K562 (cell line): ENCODE data around the gene ARHGEF12. TPM values are rescaled to one million over a fixed set of nuclear protein-coding genes. Genes with fewer than 3 reads are reported as not detected.

Source experiments
- ARID1B ChIP-seq: fragments of 450-650 bp; IDR thresholded peaks from 2 replicates; pipeline ENCODE4 v1.6.1; 2016; ENCODE audit warnings: antibody characterized with exemption, mild to moderate bottlenecking, inconsistent platforms
- BCOR ChIP-seq: fragments of 450-650 bp; IDR thresholded peaks from 2 replicates; pipeline ENCODE4 v1.6.1; 2016
- BHLHE40 ChIP-seq: IDR thresholded peaks from 2 replicates; pipeline ENCODE4 v1.6.1; 2011; ENCODE audit warnings: low read length, improper control_type of control experiment
- CCNT2 ChIP-seq: IDR thresholded peaks from 2 replicates; pipeline ENCODE4 v1.6.1; 2011; ENCODE audit warnings: borderline replicate concordance, low read depth, mild to moderate bottlenecking, moderate library complexity, mixed read lengths, low read length; ENCODE audit not compliant: insufficient read length; ENCODE audit errors: extremely low read depth
- ELK3 ChIP-seq: fragments of 450-650 bp; formaldehyde crosslinking; IDR thresholded peaks from 2 replicates; pipeline ENCODE4 v1.4.0; 2020; ENCODE audit warnings: mild to moderate bottlenecking
- IRF9 ChIP-seq: fragments of 450-650 bp; IDR thresholded peaks from 2 replicates; pipeline ENCODE4 v1.6.1; 2016; ENCODE audit warnings: missing biosample characterization, missing genetic modification characterization
- LEF1 ChIP-seq: fragments of 450-650 bp; IDR thresholded peaks from 2 replicates; pipeline ENCODE4 v1.6.1; 2016; ENCODE audit warnings: mild to moderate bottlenecking
- MTA3 ChIP-seq: fragments of 450-650 bp; formaldehyde crosslinking; IDR thresholded peaks from 2 replicates; pipeline ENCODE4 v1.6.1; 2017; ENCODE audit warnings: mild to moderate bottlenecking, borderline replicate concordance
- NCOR1 ChIP-seq: fragments of 450-650 bp; IDR thresholded peaks from 2 replicates; pipeline ENCODE4 v1.6.1; 2016; ENCODE audit warnings: mild to moderate bottlenecking, moderate library complexity
- OTX1 ChIP-seq: fragments of 450-650 bp; formaldehyde crosslinking; IDR thresholded peaks from 2 replicates; pipeline ENCODE4 v1.4.0; 2022; ENCODE audit warnings: mild to moderate bottlenecking
- PML ChIP-seq: IDR thresholded peaks from 2 replicates; pipeline ENCODE4 v1.6.1; 2012; ENCODE audit warnings: low read length, inconsistent platforms
- PTRF ChIP-seq: fragments of 450-650 bp; IDR thresholded peaks from 2 replicates; pipeline ENCODE4 v1.6.1; 2016; ENCODE audit warnings: mild to moderate bottlenecking, missing genetic modification characterization, missing compliant biosample characterization
- RBM25 ChIP-seq: fragments of 200-400 bp; formaldehyde crosslinking; IDR thresholded peaks from 2 replicates; pipeline ENCODE4 v1.6.1; 2018; ENCODE audit warnings: low read length, low read depth, moderate library complexity; ENCODE audit not compliant: severe bottlenecking
- RCOR1 ChIP-seq, 2 experiments: IDR thresholded peaks; 2 replicates each; pipeline ENCODE4 v1.6.1; 2012; ENCODE audit warnings: low read depth in 2 of 2, low read length in 2 of 2, borderline replicate concordance in 1 of 2, improper control_type of control experiment in 1 of 2
- SMARCA5 ChIP-seq: fragments of 450-650 bp; IDR thresholded peaks from 2 replicates; pipeline ENCODE4 v1.6.1; 2016
- SMARCE1 ChIP-seq: fragments of 450-650 bp; IDR thresholded peaks from 2 replicates; pipeline ENCODE4 v1.7.1; 2016; ENCODE audit warnings: mild to moderate bottlenecking
- SNAPC5 ChIP-seq: fragments of 250-450 bp; sonication (Bioruptor Pico); IDR thresholded peaks from 2 replicates; pipeline ENCODE4 v1.8.0; 2021; ENCODE audit warnings: moderate library complexity, mild to moderate bottlenecking, inconsistent platforms
- SPI1 ChIP-seq: IDR thresholded peaks from 2 replicates; pipeline ENCODE4 v1.6.1; 2011; ENCODE audit warnings: low read depth, low read length, control low read depth, borderline replicate concordance
- TAF15 ChIP-seq: fragments of 200-400 bp; formaldehyde crosslinking; IDR thresholded peaks from 2 replicates; pipeline ENCODE4 v1.6.1; 2017; ENCODE audit warnings: mild to moderate bottlenecking, low read depth, low read length, moderate library complexity
- TSC22D4 ChIP-seq: fragments of 450-650 bp; IDR thresholded peaks from 2 replicates; pipeline ENCODE4 v1.6.1; 2016; ENCODE audit warnings: missing genetic modification characterization, missing biosample characterization, control low read depth
- U2AF1 ChIP-seq: fragments of 200-400 bp; formaldehyde crosslinking; optimal IDR thresholded peaks from 2 replicates; pipeline ENCODE3; 2017; ENCODE audit warnings: mild to moderate bottlenecking, low read depth, low read length, moderate library complexity
- USF1 ChIP-seq: sonication (generic); formaldehyde crosslinking; IDR thresholded peaks from 2 replicates; pipeline ENCODE4 v1.9.0; 2022; ENCODE audit warnings: mild to moderate bottlenecking, missing genetic modification reagents
- ZNF197 ChIP-seq: fragments of 200-800 bp; sonication (Bioruptor generic); IDR thresholded peaks from 2 replicates; pipeline ENCODE4 v1.6.1; 2016; ENCODE audit warnings: low read depth, missing genetic modification characterization, missing compliant biosample characterization
- polyA plus RNA-seq, 8 experiments: library from polyadenylated mRNA; depleted of rRNA in 4 of 8; stranded (reverse) in 5 of 8; unstranded in 3 of 8; fragments of >200 nt; fragmentation: Nextera tagmentation in 2 of 8; fragmentation: Illumina TruSeq in 1 of 8; extraction: Ambion mirVana in 2 of 8; extraction: Trizol in 1 of 8; gene quantifications; 2 replicates each; pipeline versions ENCODE4 v1.2.1 to v1.2.3, GENCODE V29; 2011 to 2014; ENCODE audit warnings: inconsistent platforms in 1 of 8, missing spikeins in 1 of 8
- total RNA-seq, 7 experiments: library from RNA; depleted of rRNA in 6 of 7; stranded (reverse); fragments of >200 nt in 6 of 7; fragmentation: Illumina TruSeq in 2 of 7; extraction: Trizol in 2 of 7; gene quantifications; 2 replicates each; pipeline versions ENCODE4 v1.2.1 to v1.2.3, GENCODE V29; 2011 to 2021; ENCODE audit warnings: low replicate concordance in 1 of 7
- TF ChIP-seq, protein P1 (sequence below): IDR thresholded peaks from 3 replicates; pipeline ENCODE4 v1.6.1; 2011; ENCODE audit warnings: borderline replicate concordance, mild to moderate bottlenecking; ENCODE audit not compliant: insufficient read length, insufficient read depth

The ARHGEF12 gene
- total and polyA plus RNA-seq, 9 of the 15 experiments (the other 6 are each of a cell fraction or from before 2014, with no cell fraction given), result 3.5 to 51.7 (median 29.5) TPM

- TF ChIP-seq U2AF1 (no peak), ZNF197 (CRISPR knock-in tag) (no peak), OTX1 (CRISPR knock-in tag) (no peak), SNAPC5 (CRISPR knock-in tag) (no peak), LEF1 (peak; percentile 51; the same call in 1 of the 2 replicates), TAF15 (no peak), BCOR (0 out of 2 replicates have a peak, but pooled peaks have one; percentile 21), NCOR1 (peak; percentile 68), PTRF (no peak), USF1 (CRISPR knock-in tag) (no peak), CCNT2 (no peak), SMARCE1 (peak; percentile 91; the same call in 1 of the 2 replicates), ARID1B (peak; percentile 81), IRF9 (tag) (no peak), RCOR1 (IDR thresholded peaks at IDR 0.05; ENCODE audit: borderline replicate concordance in 1 of 2, low read depth in 2 of 2, low read length in 2 of 2) (peak in 1 of 2 experiments; percentile 98; a peak in 2 of 4 replicates), BHLHE40 (no peak), SMARCA5 (no peak), PML (no peak), RBM25 (no peak), MTA3 (no peak), SPI1 (peak; percentile 97), ELK3 (no peak), TSC22D4 (tag) (no peak)
- TF ChIP-seq, protein P1, sequence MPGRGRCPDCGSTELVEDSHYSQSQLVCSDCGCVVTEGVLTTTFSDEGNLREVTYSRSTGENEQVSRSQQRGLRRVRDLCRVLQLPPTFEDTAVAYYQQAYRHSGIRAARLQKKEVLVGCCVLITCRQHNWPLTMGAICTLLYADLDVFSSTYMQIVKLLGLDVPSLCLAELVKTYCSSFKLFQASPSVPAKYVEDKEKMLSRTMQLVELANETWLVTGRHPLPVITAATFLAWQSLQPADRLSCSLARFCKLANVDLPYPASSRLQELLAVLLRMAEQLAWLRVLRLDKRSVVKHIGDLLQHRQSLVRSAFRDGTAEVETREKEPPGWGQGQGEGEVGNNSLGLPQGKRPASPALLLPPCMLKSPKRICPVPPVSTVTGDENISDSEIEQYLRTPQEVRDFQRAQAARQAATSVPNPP, result no peak
Measured at GRCh38 chr11:120344302-120345004, 8.2 kb downstream of the ARHGEF12 start (continued).
